GM21619 (cell line): ENCODE results near the gene UNCX.

ENCODE experiments used
- ATAC-seq: cut with Tn5 transposase; IDR thresholded peaks from one replicate; pipeline ENCODE4 v1.9.1; 2021; ENCODE audit not compliant: unreplicated experiment

UNCX gene

DNA sequence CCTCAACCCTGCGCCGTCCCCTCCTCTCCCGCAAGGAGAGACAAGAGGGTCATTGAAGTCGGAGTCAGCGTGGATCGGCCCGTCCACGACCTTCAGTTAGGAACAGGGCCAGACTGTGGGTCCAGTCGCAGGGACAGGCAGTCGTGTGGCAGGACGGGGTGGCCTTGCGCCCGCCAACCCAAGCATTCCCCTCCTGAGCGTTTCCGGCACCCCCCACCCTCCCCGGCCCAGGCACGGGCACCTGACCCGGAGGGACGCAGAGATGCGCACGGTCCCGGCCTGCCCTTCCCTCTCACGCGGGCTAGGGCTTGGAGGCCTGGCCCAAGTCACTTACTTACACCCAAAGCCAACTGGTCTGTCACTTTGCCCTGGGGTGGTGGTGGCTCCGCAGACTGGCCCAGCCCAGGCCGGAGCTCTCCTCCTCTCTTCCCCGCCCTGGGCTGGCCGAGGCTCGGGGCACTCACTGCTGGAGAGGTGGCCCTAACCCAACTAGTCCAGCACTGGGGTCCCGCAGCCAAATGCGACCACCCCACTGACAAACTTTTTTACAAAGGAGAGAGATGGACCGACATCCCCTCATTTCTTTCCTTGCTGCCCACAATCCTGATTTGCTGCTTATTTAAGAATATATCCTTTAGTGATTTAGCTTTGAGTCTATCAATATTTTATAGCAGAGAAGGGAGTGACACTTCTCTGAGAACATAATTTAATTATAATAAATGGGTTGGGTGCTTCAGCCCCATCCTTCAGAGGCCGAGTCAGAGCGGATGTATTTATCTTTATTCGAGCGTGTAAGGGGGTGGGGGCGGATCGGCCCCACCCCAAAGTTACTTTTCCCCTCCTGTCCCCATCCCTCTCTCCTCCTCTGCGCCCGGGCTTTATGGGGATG is 1.2 kb upstream of the UNCX start:
- ATAC-seq = no peak

- ATAC-seq = no peak
These were observed 587 bp upstream of the UNCX start for GRCh38 chr7:1232103-1232466.

GRCh38 chr7:1233333-1234048 is 819 bp downstream of the UNCX start:
- no peak for ATAC-seq

- no peak for ATAC-seq
These were observed 1.6 kb downstream of the UNCX start for GRCh38 chr7:1234049-1234880.

- ATAC-seq = no peak
These were observed 2.3 kb downstream of the UNCX start for GRCh38 chr7:1234881-1235500.

DNA sequence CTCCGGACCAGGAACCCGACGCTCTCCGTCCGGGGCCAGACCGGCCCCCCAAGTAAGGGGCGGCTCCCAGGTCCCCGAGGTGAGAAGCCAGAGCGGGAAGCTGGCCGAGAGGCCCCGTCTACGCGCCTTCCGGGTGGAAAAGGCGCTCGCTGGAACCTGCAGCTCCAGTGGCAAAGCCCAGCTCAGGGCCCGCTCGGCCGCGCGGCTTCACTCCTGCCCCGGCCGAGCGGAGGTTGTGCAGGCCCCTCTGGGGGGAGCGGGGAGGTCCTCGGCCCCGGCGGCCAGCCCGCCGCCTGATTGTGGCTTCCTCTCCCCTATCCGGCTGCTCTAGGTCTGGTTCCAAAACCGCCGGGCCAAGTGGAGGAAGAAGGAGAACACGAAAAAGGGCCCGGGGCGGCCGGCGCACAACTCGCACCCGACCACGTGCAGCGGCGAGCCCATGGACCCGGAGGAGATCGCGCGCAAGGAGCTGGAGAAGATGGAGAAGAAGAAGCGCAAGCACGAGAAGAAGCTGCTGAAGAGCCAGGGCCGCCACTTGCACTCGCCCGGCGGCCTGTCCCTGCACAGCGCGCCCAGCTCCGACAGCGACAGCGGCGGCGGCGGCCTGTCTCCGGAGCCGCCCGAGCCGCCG is 2.9 kb downstream of the UNCX start:
- ATAC-seq = no peak

- no peak for ATAC-seq
These were observed 3.5 kb downstream of the UNCX start for GRCh38 chr7:1236132-1236661.

DNA sequence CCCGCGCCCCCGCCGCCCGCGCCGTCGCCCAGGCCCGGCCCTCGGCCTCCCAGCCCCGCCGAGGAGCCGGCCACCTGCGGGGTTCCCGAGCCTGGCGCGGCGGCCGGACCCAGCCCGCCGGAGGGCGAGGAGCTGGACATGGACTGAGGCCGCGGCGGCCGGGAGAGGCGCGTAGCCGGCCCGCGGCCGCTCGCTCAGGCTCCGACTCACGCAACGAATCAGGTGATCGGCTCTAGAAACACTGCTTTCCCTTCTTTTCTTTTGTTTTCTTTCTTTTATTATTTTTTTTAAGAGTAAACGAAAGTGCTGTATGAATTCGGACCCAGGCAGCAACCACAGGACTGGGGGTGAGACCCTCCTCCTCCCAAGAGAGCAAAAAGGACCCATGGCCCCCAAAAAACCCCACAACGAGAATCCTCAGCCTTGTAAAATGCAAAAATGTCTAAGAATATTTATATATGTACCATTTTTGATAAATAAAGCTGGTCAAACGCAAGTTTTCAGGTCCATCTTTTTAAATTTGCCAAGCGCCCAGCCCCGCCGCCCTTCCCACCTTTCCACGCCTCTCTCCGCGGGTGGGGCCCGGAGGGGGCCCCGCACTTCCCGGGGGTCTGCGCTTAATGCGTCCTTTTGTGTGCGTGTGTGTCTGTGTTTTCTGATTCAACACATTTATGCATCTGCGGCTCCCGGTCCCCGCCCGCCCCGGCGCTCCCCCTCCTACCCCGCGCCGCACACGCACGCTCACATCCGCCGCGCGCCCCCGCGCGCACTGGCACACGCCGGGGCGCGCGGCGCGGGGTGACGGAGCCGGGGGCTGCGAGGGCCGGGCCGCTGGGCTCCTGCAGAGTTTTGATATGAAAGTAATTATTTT is 4.4 kb downstream of the UNCX start:
- ATAC-seq = no peak

DNA sequence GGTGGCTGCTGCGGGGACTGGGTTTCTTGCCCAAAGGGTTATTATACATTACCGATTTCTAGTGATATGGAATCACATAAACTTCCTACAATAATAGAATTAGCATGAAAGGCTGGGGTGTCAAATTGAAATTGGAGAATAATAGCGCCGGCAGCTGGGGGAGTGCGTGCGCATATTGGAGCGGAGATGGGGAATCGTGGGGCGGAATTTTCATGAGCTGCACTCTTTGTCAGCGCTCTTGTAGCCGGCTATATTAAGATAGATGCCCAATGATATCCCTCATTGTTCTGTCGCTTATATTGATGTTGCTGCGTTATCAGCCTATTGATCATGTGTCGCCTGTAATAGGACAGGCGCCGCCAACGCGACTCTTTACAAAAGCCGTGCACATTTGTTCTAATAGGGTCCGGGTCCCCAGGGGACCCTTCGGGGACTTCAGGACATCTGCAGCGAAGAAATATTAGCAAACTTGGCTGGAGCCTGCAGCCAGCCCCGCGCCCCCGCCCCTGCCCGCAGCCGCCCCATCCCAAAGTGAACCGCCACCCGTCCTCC is 5.1 kb downstream of the UNCX start:
- ATAC-seq = no peak

- ATAC-seq = no peak
These were observed 5.8 kb downstream of the UNCX start for GRCh38 chr7:1238450-1238882.

GRCh38 chr7:1238931-1239802 is 6.5 kb downstream of the UNCX start:
- no peak for ATAC-seq

- no peak for ATAC-seq
These were observed 7.3 kb downstream of the UNCX start for GRCh38 chr7:1239803-1240516.

GRCh38 chr7:1240517-1241257 is 8.0 kb downstream of the UNCX start:
- no peak for ATAC-seq

DNA sequence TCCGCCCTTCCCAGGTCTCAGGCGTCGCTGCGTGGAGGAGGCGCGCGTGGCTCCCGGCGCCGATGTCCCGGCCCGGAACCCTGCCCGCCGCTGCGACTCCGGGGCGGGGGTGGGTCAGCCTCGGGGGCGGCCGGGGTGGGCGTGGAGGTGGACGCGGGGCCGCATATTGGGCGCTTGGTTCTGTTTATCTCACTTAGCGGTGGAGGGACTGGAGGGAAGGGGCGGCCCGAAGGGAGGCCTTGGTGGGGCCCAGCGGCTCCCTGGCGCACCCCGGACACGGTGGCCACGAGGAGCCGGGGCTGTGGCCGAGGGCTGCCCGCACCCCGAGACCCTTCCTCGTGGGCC is 8.6 kb downstream of the UNCX start:
- ATAC-seq = no peak

- no peak for ATAC-seq
These were observed 9.1 kb downstream of the UNCX start for GRCh38 chr7:1241603-1242255.

GRCh38 chr7:1242256-1242605 is 9.6 kb downstream of the UNCX start:
- ATAC-seq = no peak
